Fibroblast of peridontal ligament (primary cell): Measurements from ENCODE around the gene A2M.

Experiments
- DNase-seq: peaks from one replicate; pipeline ENCODE4 v3.0.0-alpha.2; 2010; ENCODE audit errors: extremely low read depth

A2M gene

GRCh38 chr12:9073076-9073475, 42.6 kb downstream of the A2M start:
- DNase-seq: no peak

GRCh38 chr12:9072481-9073038, 43.2 kb downstream of the A2M start:
- no peak for DNase-seq

GRCh38 chr12:9071969-9072368, 43.8 kb downstream of the A2M start:
- DNase-seq: no peak

DNA sequence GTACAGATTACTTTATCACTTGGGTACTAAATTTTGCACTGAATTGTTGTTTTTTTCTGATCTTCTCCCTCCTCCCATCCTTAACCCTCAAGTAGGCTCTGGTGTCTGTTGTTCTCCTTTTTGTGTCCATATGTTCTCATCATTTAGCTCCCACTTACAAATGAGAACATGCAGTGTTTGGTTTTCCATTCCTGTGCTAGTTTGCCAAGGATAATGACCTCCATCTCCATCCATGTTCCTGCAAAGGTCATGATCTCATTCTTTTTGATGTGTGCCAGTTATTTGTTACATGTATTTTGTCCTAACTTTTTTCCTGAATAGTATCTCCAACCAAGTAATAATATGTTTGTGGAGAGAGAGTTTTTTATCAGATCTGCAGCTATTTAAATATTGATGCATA, 44.2 kb downstream of the A2M start:
- DNase-seq: no peak

DNA sequence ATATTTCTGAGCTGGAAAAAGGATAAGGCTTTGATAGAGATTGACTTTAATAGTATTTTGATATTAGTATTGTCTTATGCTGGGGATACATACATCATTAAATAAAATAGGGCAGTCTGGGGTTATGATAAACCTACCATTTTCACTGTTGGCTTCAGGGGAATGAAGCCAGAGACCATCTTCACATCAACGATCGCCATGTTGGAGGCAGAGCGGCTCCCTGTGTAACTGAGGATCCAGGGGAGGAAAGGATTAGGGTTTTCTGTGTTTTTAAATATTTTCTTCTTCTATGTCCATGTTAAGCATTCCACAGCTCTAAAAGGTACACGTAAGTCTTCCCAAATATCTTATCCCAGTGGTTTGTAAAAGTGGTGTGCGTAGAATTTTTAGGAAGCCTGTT, 45.4 kb downstream of the A2M start:
- no peak for DNase-seq

GRCh38 chr12:9068600-9068999, 47.1 kb downstream of the A2M start:
- no peak for DNase-seq

DNA sequence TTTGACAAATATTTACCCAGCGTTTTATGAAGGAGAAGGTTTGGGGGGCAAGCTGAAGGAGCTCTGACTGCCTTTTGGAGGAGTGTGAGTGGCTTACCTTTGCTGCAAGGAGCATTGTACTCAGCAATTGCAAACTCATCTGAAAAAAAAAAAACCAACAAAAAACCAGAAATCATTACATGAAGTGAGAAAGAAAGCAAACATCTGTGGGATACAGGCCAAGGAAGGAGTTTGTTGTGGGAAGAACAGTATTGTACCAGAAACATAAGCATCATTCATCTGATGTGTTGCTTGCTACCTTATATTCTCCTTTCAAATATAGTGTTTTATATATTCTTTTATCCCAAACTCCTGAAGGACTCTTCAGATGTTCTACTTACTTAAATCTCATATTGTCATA, 47.6 kb downstream of the A2M start:
- no peak for DNase-seq

DNA sequence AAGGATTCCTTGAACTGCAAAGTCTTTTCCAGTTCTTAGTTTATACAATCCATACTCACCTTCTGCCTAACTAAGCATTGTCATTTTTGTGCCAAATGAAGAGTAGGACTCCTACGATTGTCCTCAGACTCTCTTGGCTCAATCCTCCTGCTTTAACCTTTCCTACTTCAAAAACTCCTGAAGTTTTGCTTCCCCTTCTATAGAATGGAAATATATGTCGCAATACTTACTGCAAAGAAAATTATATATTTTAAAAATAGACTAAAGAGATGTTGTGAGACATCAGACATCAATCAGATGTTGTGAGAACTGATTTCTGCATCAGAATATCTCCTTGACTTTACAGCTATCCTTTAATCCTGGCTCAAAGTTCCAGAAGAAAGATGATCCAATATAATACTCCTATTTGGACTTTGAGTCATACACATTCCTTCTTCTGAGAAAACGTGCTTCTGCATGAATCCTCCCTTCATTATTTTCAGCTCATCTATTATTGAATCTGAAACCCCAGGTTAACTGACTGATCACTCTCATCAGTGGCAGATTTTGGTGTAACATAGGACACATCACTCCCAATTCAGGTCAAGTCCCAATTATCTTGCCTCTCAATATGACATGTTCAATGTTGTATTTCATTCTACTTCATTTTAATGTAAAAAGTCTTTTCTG, 48.8 kb downstream of the A2M start:
- DNase-seq: no peak

GRCh38 chr12:9066183-9066623, 49.5 kb downstream of the A2M start:
- no peak for DNase-seq

DNA sequence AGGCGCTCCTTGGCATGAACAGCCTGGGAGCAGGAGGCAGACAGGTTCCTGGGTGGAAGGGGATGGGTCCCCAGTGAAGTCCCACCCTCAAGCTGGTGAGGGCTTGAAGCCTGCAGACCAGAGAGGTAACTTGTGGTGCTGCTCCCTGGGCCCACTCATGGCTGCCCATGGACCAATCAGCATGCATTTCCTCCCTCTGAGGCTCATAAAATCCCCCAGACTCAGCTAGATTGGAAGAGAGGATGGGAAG, 50.2 kb downstream of the A2M start:
- DNase-seq: no peak

GRCh38 chr12:9064815-9065606, 50.7 kb downstream of the A2M start:
- peak; percentile 0 for DNase-seq

- DNase-seq: peak; percentile 22
Observed at GRCh38 chr12:9064201-9064814, 51.4 kb downstream of the A2M start.

DNA sequence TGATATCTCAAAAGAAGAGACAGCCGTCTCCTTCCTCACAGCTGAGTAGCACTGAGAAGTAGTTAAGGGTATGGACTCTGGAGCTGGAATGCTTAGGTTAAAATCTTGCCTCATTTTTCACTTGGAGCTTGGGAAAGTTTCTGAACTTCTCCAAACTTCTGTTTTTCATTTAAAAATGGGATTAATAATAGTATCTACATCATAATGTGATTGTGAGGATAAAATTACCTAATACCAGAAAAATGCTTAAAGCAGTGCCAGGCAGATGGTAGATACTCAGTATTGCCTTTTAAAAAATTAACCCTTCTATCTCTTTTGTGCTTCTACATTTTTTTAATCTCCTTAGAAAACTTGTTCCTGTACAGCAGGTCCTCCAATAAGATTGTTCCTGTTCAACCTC, 63.1 kb downstream of the A2M start:
- no peak for DNase-seq

- DNase-seq: no peak
Observed at GRCh38 chr12:9051158-9051550, 64.6 kb downstream of the A2M start.

DNA sequence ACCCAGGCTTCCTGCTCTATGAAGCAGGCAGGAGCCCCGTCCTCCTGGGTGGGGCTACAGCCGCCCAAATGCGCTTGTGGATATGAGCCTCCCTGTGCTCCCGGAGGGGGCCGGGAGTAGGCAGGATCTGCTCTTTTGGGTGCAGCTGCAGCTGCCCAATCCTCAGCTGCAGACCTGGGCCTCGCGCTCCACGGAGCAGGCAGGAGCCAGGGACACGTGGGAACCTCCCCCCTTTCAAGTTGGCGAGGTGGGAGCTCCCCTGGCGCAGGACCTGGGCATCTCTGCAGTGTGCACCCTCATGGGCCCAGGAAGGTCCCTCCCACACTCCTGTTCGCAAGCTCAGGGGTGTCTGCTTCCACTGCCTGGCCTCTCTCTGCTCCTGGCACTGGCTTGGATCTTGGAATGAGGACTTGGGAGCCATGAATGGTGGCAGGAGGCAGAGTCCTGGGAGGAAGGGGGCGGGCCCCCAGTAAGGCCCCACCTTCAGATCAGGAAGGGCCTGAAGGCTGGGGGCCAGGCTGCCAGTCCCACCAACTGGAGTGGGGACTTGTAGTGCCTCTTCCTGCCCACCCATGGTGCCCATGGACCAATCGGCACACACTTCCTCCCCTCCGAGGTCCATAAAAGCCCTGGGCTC, 65.1 kb downstream of the A2M start:
- DNase-seq: no peak

GRCh38 chr12:9049520-9050133, 66.1 kb downstream of the A2M start:
- DNase-seq: peak; percentile 70

DNA sequence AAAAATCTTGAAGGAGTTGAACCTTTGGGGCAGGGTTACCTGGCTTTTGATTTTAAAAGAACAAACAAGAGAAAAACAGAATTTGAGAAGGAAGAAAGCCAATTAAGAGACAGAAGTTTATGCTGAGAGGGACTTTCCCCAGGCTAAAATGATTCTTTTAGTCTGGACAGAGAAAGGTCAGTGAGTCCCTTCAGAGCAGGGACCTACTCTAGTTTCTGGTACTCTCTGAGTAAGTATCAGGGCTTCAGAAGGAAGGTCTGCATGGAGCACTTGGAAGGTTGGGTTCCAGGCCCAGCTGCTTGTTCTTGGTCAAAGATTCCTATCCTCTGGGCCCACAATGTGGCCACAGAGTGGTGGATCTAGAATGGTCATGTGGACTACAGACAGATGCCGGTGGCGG, 66.8 kb downstream of the A2M start:
- DNase-seq: no peak

- DNase-seq: no peak
Observed at GRCh38 chr12:9047105-9047504, 68.6 kb downstream of the A2M start.

DNA sequence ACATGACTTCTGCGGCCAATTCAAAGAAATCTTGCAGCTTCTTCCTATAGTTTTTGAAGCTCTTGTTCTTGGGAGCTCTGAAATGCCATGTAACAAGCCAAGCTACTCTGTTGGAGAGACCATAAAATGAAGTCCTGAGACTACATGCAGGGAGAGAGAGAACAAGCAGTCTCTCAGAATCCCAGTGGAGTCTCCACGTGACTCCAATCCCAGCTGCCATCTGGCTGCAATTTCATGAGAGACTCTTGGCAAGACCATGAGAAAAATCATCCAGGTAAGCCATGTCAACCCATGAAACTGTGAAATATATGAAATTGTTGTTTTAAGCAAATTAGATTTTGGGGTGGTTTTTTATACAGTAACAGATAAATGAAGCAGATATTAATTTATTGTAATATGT, 72.0 kb downstream of the A2M start:
- DNase-seq: no peak

GRCh38 chr12:9041321-9041720, 74.4 kb downstream of the A2M start:
- peak; percentile 14 for DNase-seq

- DNase-seq: no peak
Observed at GRCh38 chr12:9040484-9041186, 75.1 kb downstream of the A2M start.
